ENCODE results near the gene CEP162.
"Not testable (repeated sequence)": the region's sequence is repeated elsewhere in the genome, so short reads cannot be mapped to it uniquely, and the experiment has no call there.

The CEP162 gene

GRCh38 chr6:84228198-84228543 is 728 bp upstream of the CEP162 start:
- DNase-seq, result no peak

DNA sequence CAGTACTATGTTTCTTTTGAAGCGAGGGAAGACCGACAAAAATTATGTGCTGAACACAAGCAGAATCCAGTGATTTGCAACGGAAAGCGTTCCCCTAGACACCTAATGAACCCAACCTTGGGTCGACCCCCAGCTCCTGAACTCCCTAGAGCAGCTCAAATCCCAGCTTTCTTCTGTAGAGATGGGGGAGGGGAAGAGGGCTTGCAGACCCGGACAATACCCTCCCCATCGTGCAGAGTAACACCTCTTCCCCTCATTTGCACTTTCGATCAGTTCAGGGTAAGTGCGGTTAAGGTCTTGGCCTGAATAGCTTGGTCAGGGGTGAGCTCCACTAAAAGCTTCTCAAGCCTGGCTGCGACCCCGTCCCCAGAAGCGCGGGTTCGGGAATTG is 404 bp downstream of the CEP162 start:
- DNase-seq, result no peak

DNA sequence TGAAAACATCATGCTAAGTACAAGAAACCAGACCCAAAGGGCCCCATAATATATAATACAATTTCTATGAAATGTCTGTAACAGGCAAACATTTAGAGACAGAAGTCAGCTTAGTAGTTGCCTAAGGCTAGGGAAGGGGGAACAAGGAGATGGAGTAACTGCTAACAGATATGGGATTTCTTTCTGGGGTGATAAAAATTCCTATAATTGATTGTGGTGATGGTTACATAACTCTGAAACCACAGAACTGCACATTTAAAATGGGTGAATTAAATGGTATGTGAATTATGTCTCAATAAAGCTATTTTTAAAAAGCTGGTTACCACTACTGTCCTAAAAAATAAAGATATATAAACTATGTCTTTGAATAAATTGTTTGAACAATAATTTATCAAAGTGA is 3.2 kb downstream of the CEP162 start:
- no peak for DNase-seq

DNA sequence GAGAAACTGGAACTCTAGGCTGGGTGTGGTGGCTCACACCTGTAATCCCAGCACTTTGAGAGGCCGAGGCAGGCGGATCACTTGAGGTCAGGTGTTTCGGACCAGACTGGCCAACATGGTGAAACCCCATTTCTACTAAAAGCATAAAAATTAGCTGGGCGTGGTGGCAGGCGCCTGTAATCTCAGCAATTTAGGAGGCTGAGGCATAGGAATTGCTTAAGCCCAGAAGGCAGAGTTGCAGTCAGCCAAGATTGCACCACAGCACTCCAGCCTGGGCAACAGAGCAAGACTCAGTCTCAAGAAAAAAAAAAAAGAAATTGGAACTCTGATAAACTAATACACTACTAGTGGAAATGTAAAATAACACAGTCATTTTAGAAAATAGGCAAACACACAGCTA is 3.8 kb downstream of the CEP162 start:
- not testable (repeated sequence) for DNase-seq

- no peak for DNase-seq
Observed at GRCh38 chr6:84222426-84222825, 5.0 kb downstream of the CEP162 start.

GRCh38 chr6:84220809-84221409 is 6.5 kb downstream of the CEP162 start:
- DNase-seq, result no peak

DNA sequence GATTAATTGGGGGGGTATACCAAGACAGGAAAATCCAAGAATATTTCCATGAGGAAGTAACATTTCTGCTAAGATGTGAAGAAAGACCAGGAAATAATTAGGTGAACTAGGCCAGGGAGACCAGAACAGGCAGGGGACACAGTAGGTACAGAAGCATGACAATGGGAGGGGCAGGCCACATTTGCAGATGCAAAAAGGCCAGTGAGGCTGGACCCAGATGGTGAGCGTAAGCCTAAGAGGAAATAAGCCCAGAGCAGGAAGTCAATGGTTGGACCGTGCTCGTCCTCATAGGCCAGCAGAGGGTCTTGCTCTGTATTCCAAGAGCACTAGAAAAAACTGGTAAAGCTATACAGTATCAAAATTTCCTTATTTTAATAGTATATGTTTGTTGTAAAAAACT is 9.4 kb downstream of the CEP162 start:
- no peak for DNase-seq

DNA sequence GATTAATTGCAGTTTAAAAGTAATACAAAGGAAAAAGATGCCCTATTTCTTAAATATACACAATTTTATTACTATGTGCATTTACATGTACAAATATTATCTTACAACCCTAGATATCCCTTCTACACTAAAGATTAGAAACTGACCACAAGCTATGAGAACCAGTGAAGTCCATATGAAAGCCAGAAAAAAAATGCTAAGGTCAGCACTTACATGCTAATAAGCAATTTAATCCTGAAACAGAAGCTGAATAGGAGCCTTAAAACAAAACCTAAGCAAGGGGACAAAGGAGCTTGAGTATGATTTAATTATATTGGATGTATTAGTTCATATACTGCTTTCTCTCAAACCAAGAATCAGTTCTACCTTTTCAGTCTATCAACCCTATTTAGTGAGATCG is 14.2 kb downstream of the CEP162 start:
- no peak for DNase-seq

- DNase-seq, result no peak
Observed at GRCh38 chr6:84204011-84204410, 23.4 kb downstream of the CEP162 start.

DNA sequence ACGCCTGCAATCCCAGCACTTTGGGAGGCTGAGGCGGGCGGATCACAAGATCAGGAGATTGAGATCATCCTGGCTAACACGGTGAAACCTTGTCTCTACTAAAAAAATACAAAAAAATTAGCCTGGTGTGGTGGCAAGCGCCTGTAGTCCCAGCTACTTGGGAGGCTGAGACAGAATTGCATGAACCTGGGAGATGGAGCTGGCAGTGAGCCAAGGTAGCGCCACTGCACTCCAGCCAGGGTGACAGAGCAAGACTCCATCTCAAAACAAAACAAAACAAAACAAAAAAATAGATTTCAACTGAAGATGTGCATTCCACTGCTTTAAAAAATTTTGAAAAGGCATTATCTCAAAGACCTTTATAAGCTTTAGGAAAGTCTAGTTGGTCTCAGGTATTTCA is 27.5 kb downstream of the CEP162 start:
- DNase-seq, result not testable (repeated sequence)

- DNase-seq, result no peak
Observed at GRCh38 chr6:84197708-84198107, 29.7 kb downstream of the CEP162 start.

- no peak for DNase-seq
Observed at GRCh38 chr6:84193114-84193708, 34.2 kb downstream of the CEP162 start.

GRCh38 chr6:84191802-84192201 is 35.6 kb downstream of the CEP162 start:
- no peak for DNase-seq

- DNase-seq, result not testable (repeated sequence)
Observed at GRCh38 chr6:84189356-84189755, 38.1 kb downstream of the CEP162 start.

- DNase-seq, result no peak
Observed at GRCh38 chr6:84183430-84183829, 44.0 kb downstream of the CEP162 start.

DNA sequence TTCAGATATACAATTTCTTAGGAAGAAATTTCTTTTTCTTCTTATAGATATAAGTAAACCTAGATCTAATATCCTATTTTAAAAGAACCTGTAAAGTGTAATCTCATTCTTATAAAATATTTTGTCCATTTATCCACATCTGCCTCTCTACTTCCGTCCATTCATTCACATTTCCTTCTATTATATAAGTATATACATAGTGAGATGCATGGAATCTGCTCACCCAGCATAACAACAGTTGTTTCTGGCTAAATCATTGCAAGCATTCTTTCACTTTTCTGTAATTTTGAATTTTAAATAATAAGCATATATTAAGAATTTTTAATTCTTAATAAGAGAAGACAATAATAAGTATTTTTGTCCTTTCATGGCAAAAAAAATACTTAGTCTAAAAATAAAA is 45.4 kb downstream of the CEP162 start:
- no peak for DNase-seq

- no peak for DNase-seq
Observed at GRCh38 chr6:84177241-84177640, 50.2 kb downstream of the CEP162 start.

DNA sequence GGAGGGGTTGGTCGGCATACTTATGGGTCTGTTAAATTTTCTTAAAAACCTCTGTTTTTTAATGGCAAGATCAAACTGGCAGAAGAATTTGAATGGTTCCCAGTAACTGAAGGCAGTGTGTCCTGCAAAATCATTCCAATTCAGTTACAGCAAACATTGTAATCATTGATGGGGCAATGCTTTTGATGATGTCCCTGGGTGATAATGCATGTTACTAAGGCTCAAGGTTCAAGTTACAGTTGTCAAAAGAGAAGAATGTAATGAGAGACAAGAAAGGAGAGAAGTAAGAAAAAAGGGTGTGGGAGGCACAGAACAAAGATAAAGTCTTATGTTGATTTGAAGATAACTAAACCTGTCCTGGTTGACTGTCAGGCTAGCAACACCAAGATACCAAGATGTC is 54.9 kb downstream of the CEP162 start:
- no peak for DNase-seq

- DNase-seq, result no peak
Observed at GRCh38 chr6:84172080-84172479, 55.4 kb downstream of the CEP162 start.

DNA sequence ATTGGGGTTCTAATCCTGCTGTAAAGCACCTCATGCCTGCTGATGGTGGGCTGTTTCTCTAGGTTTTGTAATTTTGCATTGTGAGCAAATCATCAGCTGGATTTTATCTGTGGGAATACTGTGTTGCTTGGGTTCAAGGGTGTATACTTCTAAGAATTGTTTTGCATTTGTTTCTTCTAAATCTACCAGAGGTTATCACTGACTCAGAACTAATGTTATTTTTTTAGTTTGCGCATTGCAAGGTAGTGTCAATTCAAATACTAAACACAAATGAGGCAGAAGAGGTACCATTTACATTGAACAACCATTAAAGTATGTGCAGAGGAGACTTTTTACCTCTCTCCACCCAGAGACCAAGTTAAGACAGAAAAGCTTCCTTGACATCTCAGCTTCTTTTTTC is 60.0 kb downstream of the CEP162 start:
- DNase-seq, result no peak

DNA sequence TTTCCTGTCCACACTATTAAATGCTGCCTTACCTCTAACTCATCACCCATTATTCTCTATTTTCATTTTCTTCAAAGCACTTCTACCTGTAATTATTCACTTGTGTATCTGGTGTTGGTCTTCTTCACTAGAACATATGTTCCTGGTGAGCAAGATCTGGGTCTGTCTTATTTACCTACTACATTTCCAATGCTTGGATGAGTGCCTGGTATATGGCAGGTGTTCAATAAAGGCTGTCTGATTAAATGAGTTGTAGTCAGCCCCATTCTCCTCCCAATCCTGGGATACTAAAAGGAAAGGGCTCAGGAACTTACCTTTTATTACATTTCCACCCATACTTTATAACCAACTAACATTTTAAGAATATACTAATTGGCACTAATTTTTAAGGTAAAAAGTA is 61.0 kb downstream of the CEP162 start:
- DNase-seq, result no peak

GRCh38 chr6:84164328-84164727 is 63.1 kb downstream of the CEP162 start:
- not testable (repeated sequence) for DNase-seq

GRCh38 chr6:84161190-84161589 is 66.3 kb downstream of the CEP162 start:
- DNase-seq, result no peak

- DNase-seq, result no peak
Observed at GRCh38 chr6:84156306-84156705, 71.1 kb downstream of the CEP162 start.

- no peak for DNase-seq
Observed at GRCh38 chr6:84151669-84152068, 75.8 kb downstream of the CEP162 start.

Data from NCI-H526 treated with DMSO at 0.1 percent for 48 hours (cell line).